ENCODE measurements around the gene TXN. TPM values are rescaled to one million over a fixed set of nuclear protein-coding genes. Genes with fewer than 3 reads are reported as not detected.

The TXN gene
- total RNA-seq, 1 donor, result 472 TPM

- no peak for DNase-seq (ENCODE audit: low read depth)
- TF ChIP-seq CTCF (IDR thresholded peaks at IDR 0.05; ENCODE audit: insufficient read depth, low read depth, low read length), result no peak
- no peak overlapping the region for H3K4me3 ChIP-seq (ENCODE audit: low read depth, low read length)
Measured at GRCh38 chr9:110244616-110245015, 11.7 kb downstream of the TXN start.

GRCh38 chr9:110241858-110242321 lies 14.4 kb downstream of the TXN start:
- TF ChIP-seq CTCF (IDR thresholded peaks at IDR 0.05; ENCODE audit: insufficient read depth, low read depth, low read length), result no peak
- no peak for DNase-seq (ENCODE audit: low read depth)
- H3K4me3 ChIP-seq (ENCODE audit: low read depth, low read length), result no peak overlapping the region

GRCh38 chr9:110241260-110241857 lies 14.9 kb downstream of the TXN start:
- no peak overlapping the region for H3K4me3 ChIP-seq (ENCODE audit: low read depth, low read length)
- peak; percentile 30 for DNase-seq (ENCODE audit: low read depth)
- TF ChIP-seq CTCF (IDR thresholded peaks at IDR 0.05; ENCODE audit: insufficient read depth, low read depth, low read length), result no peak

GRCh38 chr9:110240198-110240597 lies 16.1 kb downstream of the TXN start:
- TF ChIP-seq CTCF (IDR thresholded peaks at IDR 0.05; ENCODE audit: insufficient read depth, low read depth, low read length), result no peak
- H3K4me3 ChIP-seq (ENCODE audit: low read depth, low read length), result no peak overlapping the region
- no peak for DNase-seq (ENCODE audit: low read depth)

- H3K4me3 ChIP-seq (ENCODE audit: low read depth, low read length), result no peak overlapping the region
- no peak for DNase-seq (ENCODE audit: low read depth)
- no peak for TF ChIP-seq CTCF (IDR thresholded peaks at IDR 0.05; ENCODE audit: insufficient read depth, low read depth, low read length)
Measured at GRCh38 chr9:110228321-110228720, 28.0 kb downstream of the TXN start.

GRCh38 chr9:110224583-110224982 lies 31.7 kb downstream of the TXN start:
- TF ChIP-seq CTCF (IDR thresholded peaks at IDR 0.05; ENCODE audit: insufficient read depth, low read depth, low read length), result no peak
- DNase-seq (ENCODE audit: low read depth), result no peak
- no peak overlapping the region for H3K4me3 ChIP-seq (ENCODE audit: low read depth, low read length)

- TF ChIP-seq CTCF (IDR thresholded peaks at IDR 0.05; ENCODE audit: insufficient read depth, low read depth, low read length), result no peak
- no peak for DNase-seq (ENCODE audit: low read depth)
Measured at GRCh38 chr9:110220809-110221208, 35.5 kb downstream of the TXN start.

More at GRCh38 chr9:110220809-110221208, 35.5 kb downstream of the TXN start:
- H3K4me3 ChIP-seq (ENCODE audit: low read depth, low read length), result no peak overlapping the region
